OCI-LY1 (cell line): ENCODE measurements around the gene TRAK1.

Experiments used
- H2AFZ ChIP-seq: fragments of 200-600 bp; sonication (generic), shearing (Covaris generic); 2 replicates; pipeline ENCODE4 v1.6.0; 2014; ENCODE audit warnings: antibody characterized with exemption, mild to moderate bottlenecking, low read length
- H3F3A ChIP-seq: fragments of 200-600 bp; sonication (generic), shearing (Covaris generic); 2 replicates; pipeline ENCODE4 v1.6.0; 2014; ENCODE audit warnings: mild to moderate bottlenecking, antibody characterized with exemption, low read length, moderate library complexity; ENCODE audit not compliant: insufficient read depth
- H3K27ac ChIP-seq: fragments of 200-600 bp; sonication (generic); 2 replicates; pipeline ENCODE4 v1.5.1; 2014; ENCODE audit warnings: low read length, mixed run types, mild to moderate bottlenecking, low read depth; ENCODE audit not compliant: poor library complexity, severe bottlenecking
- H3K27me3 ChIP-seq: fragments of 200-600 bp; sonication (generic); 2 replicates; pipeline ENCODE4 v1.6.0; 2014; ENCODE audit warnings: antibody characterized with exemption, mild to moderate bottlenecking, low read length, moderate library complexity; ENCODE audit not compliant: insufficient read depth
- H3K36me3 ChIP-seq: fragments of 200-600 bp; sonication (generic); 2 replicates; pipeline ENCODE4 v1.6.1; 2014; ENCODE audit warnings: mild to moderate bottlenecking, antibody characterized with exemption, low read length, moderate library complexity, mixed read lengths; ENCODE audit not compliant: insufficient read depth
- H3K4me1 ChIP-seq: fragments of 200-600 bp; sonication (generic); 2 replicates; pipeline ENCODE4 v1.5.1; 2014; ENCODE audit warnings: mild to moderate bottlenecking, low read length, moderate library complexity; ENCODE audit not compliant: insufficient read depth, severe bottlenecking
- H3K4me2 ChIP-seq: fragments of 200-600 bp; sonication (generic), shearing (Covaris generic); 2 replicates; pipeline ENCODE4 v1.6.1; 2014; ENCODE audit warnings: low read length
- H3K4me3 ChIP-seq: fragments of 200-600 bp; sonication (generic); 2 replicates; pipeline ENCODE4 v1.5.1; 2014; ENCODE audit warnings: low read length, low read depth, mild to moderate bottlenecking, mixed read lengths; ENCODE audit not compliant: poor library complexity, severe bottlenecking
- H3K79me2 ChIP-seq: fragments of 200-600 bp; shearing (Covaris generic); 2 replicates; pipeline ENCODE4 v1.6.1; 2016; ENCODE audit warnings: mixed run types, low read length, mixed read lengths; ENCODE audit not compliant: insufficient read depth
- H3K9ac ChIP-seq: fragments of 200-600 bp; sonication (generic), shearing (Covaris generic); 2 replicates; pipeline ENCODE4 v1.6.1; 2014; ENCODE audit warnings: mild to moderate bottlenecking, low read length, mixed read lengths
- H3K9me2 ChIP-seq: fragments of 200-600 bp; sonication (generic), shearing (Covaris generic); 2 replicates; pipeline ENCODE4 v1.6.1; 2014; ENCODE audit warnings: low read depth, mild to moderate bottlenecking, low read length, mixed read lengths
- H3K9me3 ChIP-seq: fragments of 200-600 bp; shearing (Covaris generic); 2 replicates; pipeline ENCODE4 v1.6.1; 2014; ENCODE audit warnings: low read length, mixed read lengths
- H4K20me1 ChIP-seq: fragments of 200-600 bp; sonication (generic), shearing (Covaris generic); 2 replicates; pipeline ENCODE4 v1.6.0; 2016; ENCODE audit warnings: mild to moderate bottlenecking, low read length; ENCODE audit not compliant: insufficient read depth
- CTCF ChIP-seq: fragments of 200-600 bp; sonication (generic), shearing (Covaris generic); IDR thresholded peaks from 2 replicates; pipeline ENCODE4 v1.5.1; 2017; ENCODE audit warnings: mild to moderate bottlenecking, antibody characterized with exemption, low read length, moderate library complexity, mixed read lengths
- EZH2 ChIP-seq: fragments of 200-600 bp; sonication (generic), shearing (Covaris generic); IDR thresholded peaks from 2 replicates; pipeline ENCODE4 v1.8.0; 2017; ENCODE audit warnings: borderline replicate concordance, mixed run types, mild to moderate bottlenecking, antibody characterized with exemption, low read length, moderate library complexity, mixed read lengths

The TRAK1 gene

GRCh38 chr3:42226470-42227425 is 135.6 kb downstream of the TRAK1 start:
- TF ChIP-seq EZH2 (no peak), CTCF (no peak)
- Histone ChIP-seq H3K27me3 (no peaks in the 10 kb centered on the region), H4K20me1 (no peaks in the 10 kb centered on the region), H3K27ac (peak overlapping the region; percentile 37), H3K4me3 (no peak overlapping the region), H3K9me3 (no peaks in the 10 kb centered on the region), H2AFZ (no peak overlapping the region), H3K79me2 (no peaks in the 10 kb centered on the region), H3K9me2 (no peaks in the 10 kb centered on the region), H3K4me2 (no peak overlapping the region), H3K9ac (no peak overlapping the region), H3K4me1 (peaks cover 6% of the 10 kb centered on the region), H3K36me3 (peaks cover 47% of the 10 kb centered on the region), H3F3A (no peaks in the 10 kb centered on the region; the same call in 1 of the 2 replicates)

- no peak overlapping the region for H2AFZ ChIP-seq
- H3K9me2 ChIP-seq: no peaks in the 10 kb centered on the region
- H3K36me3 ChIP-seq: peaks cover 26% of the 10 kb centered on the region
- peaks cover 6% of the 10 kb centered on the region for H3K4me1 ChIP-seq
- no peaks in the 10 kb centered on the region for H3K27me3 ChIP-seq
- H3K9ac ChIP-seq: no peak overlapping the region
- H3K4me3 ChIP-seq: no peak overlapping the region
- no peaks in the 10 kb centered on the region for H3K9me3 ChIP-seq
- no peak overlapping the region for H3K4me2 ChIP-seq
- H4K20me1 ChIP-seq: no peaks in the 10 kb centered on the region
- no peaks in the 10 kb centered on the region for H3K79me2 ChIP-seq
- H3K27ac ChIP-seq: no peak overlapping the region
- no peaks in the 10 kb centered on the region; the same call in 1 of the 2 replicates for H3F3A ChIP-seq
- TF ChIP-seq EZH2 (no peak), CTCF (peak; percentile 54)
Observed at GRCh38 chr3:42228796-42229195, 137.6 kb downstream of the TRAK1 start.

GRCh38 chr3:42229266-42229941 is 138.2 kb downstream of the TRAK1 start:
- Histone ChIP-seq H3K4me1 (peaks cover 6% of the 10 kb centered on the region), H2AFZ (no peak overlapping the region), H4K20me1 (no peaks in the 10 kb centered on the region), H3F3A (no peaks in the 10 kb centered on the region; the same call in 1 of the 2 replicates), H3K36me3 (peaks cover 20% of the 10 kb centered on the region), H3K27me3 (no peaks in the 10 kb centered on the region), H3K9me2 (no peaks in the 10 kb centered on the region), H3K27ac (no peak overlapping the region), H3K9me3 (no peaks in the 10 kb centered on the region), H3K4me3 (no peak overlapping the region), H3K9ac (no peak overlapping the region), H3K79me2 (no peaks in the 10 kb centered on the region), H3K4me2 (no peak overlapping the region)
- no peak for TF ChIP-seq CTCF
- no peak for TF ChIP-seq EZH2
